CD4-positive, alpha-beta T cell (primary cell): Measurements from ENCODE around the gene AKAP7. TPM values are rescaled to one million over a fixed set of nuclear protein-coding genes. Genes with fewer than 3 reads are reported as not detected.

Experiments used
- ATAC-seq: fragments of 200-7000 bp; cut with Tn5 transposase; one replicate; pipeline ENCODE4 v1.10.0; 2022; ENCODE audit warnings: mild to moderate bottlenecking; ENCODE audit not compliant: poor library complexity
- CTCF ChIA-PET: fragments of 350-600 bp; sonication (Branson Sonifier 250); formaldehyde crosslinking; loops from one replicate; lab custom pipeline; 2021; ENCODE audit warnings: antibody characterized with exemption, inconsistent platforms; lab: Charles Lee
- POLR2A ChIA-PET: fragments of 350-600 bp; sonication (Branson Sonifier 250); formaldehyde crosslinking; loops from one replicate; lab custom pipeline; 2021; ENCODE audit warnings: antibody characterized with exemption, inconsistent platforms; lab: Charles Lee
- DNase-seq, 14 experiments: peaks; one replicate each; pipeline ENCODE4 v3.0.0-alpha.2; 2013 to 2020; ENCODE audit warnings: mixed read lengths in 2 of 14
- H3K27ac ChIP-seq, 2 donors: one replicate each; pipeline versions ENCODE4 v1.5.1 to v1.7.0; 2013; ENCODE audit warnings: low read length in 2 of 2, low read depth in 1 of 2, mild to moderate bottlenecking in 1 of 2
- H3K27me3 ChIP-seq, 2 experiments: 1 replicate in 1 of 2; 2 replicates in 1 of 2; pipeline versions ENCODE4 v1.6.1 to v1.7.0; 2013; ENCODE audit warnings: low read length in 2 of 2, control low read depth in 1 of 2, mild to moderate bottlenecking in 1 of 2, moderate library complexity in 1 of 2; ENCODE audit not compliant: insufficient read depth in 2 of 2, control insufficient read depth in 1 of 2
- H3K36me3 ChIP-seq: one replicate; pipeline ENCODE4 v1.6.1; 2013; ENCODE audit warnings: low read length, control low read depth; ENCODE audit not compliant: insufficient read depth
- H3K4me1 ChIP-seq: one replicate; pipeline ENCODE4 v1.6.1; 2013; ENCODE audit warnings: low read length, control low read depth; ENCODE audit not compliant: insufficient read depth
- H3K4me3 ChIP-seq: one replicate; pipeline ENCODE4 v1.5.1; 2013; ENCODE audit warnings: mild to moderate bottlenecking, low read length, moderate library complexity
- H3K9me3 ChIP-seq, 2 experiments: 1 replicate in 1 of 2; 2 replicates in 1 of 2; pipeline versions ENCODE4 v1.6.1 to v1.7.0; 2013; ENCODE audit warnings: low read length in 2 of 2, mild to moderate bottlenecking in 2 of 2, control low read depth in 1 of 2, moderate library complexity in 1 of 2; ENCODE audit not compliant: control insufficient read depth in 1 of 2, insufficient read depth in 1 of 2
- H3K27ac Mint-ChIP-seq: one replicate; pipeline ENCODE4 v1.8.0; 2020; ENCODE audit warnings: mixed read lengths
- H3K27me3 Mint-ChIP-seq: one replicate; pipeline ENCODE4 v1.8.0; 2021; ENCODE audit warnings: mixed read lengths
- H3K36me3 Mint-ChIP-seq: one replicate; pipeline ENCODE4 v1.8.0; 2021; ENCODE audit warnings: low read depth, mixed read lengths
- H3K4me1 Mint-ChIP-seq: one replicate; pipeline ENCODE4 v1.8.0; 2021; ENCODE audit warnings: low read depth, mixed read lengths
- H3K4me3 Mint-ChIP-seq: one replicate; pipeline ENCODE4 v1.8.0; 2020; ENCODE audit warnings: mild to moderate bottlenecking, mixed read lengths
- H3K9me3 Mint-ChIP-seq: one replicate; pipeline ENCODE4 v1.8.0; 2020; ENCODE audit warnings: mixed read lengths
- CTCF ChIP-seq: fragments of 200-600 bp; IDR thresholded peaks from one replicate; pipeline ENCODE4 v1.8.0; 2022; ENCODE audit warnings: antibody characterized with exemption, mild to moderate bottlenecking
- intact Hi-C, 2 experiments: fragments of 100-400 bp; cut with DNase I in 1 of 2; cut with micrococcal nuclease in 1 of 2; formaldehyde crosslinking; loops; one replicate each; pipeline versions ENCODE4 v1.15.1 to v1.9.0; 2023 to 2025; cut with DNase I, micrococcal nuclease
- total RNA-seq, 174 experiments: library from RNA in 2 of 174; stranded (reverse) in 2 of 174; gene quantifications; one replicate each; pipeline ENCODE4 v1.2.3 and lab custom pipeline; 2021 to 2026

AKAP7 gene
- total RNA-seq, 2 experiments from 2014 or later, result 9.1 to 12.2 TPM

- Mint-ChIP-seq H3K9me3 (peaks cover 2% of the 10 kb centered on the region), H3K27ac (no peak overlapping the region), H3K36me3 (no peaks in the 10 kb centered on the region), H3K4me1 (no peaks in the 10 kb centered on the region), H3K27me3 (no peaks in the 10 kb centered on the region), H3K4me3 (no peak overlapping the region)
- ChIA-PET POLR2A (no interaction called here), CTCF (no interaction called here)
- TF ChIP-seq CTCF, result no peak
- Histone ChIP-seq H3K4me3 (no peak overlapping the region), H3K9me3 (no peaks in the 10 kb centered on the region), H3K27ac (no peak overlapping the region), H3K4me1 (no peaks in the 10 kb centered on the region), H3K36me3 (no peaks in the 10 kb centered on the region), H3K27me3 (no peaks in the 10 kb centered on the region)
- DNase-seq (no peak), ATAC-seq (no peak)
- intact Hi-C loops, result no loop called here
Observed at GRCh38 chr6:131096786-131097185, 38.5 kb upstream of the AKAP7 start.

GRCh38 chr6:131101911-131102680 is 33.2 kb upstream of the AKAP7 start:
- Mint-ChIP-seq H3K4me1 (no peaks in the 10 kb centered on the region), H3K36me3 (no peaks in the 10 kb centered on the region), H3K4me3 (no peak overlapping the region), H3K27ac (no peak overlapping the region), H3K9me3 (no peaks in the 10 kb centered on the region), H3K27me3 (no peaks in the 10 kb centered on the region)
- Histone ChIP-seq H3K27me3 (no peaks in the 10 kb centered on the region), H3K4me1 (no peaks in the 10 kb centered on the region), H3K4me3 (no peak overlapping the region), H3K27ac (no peak overlapping the region), H3K9me3 (no peaks in the 10 kb centered on the region), H3K36me3 (no peaks in the 10 kb centered on the region)
- ChIA-PET CTCF (interaction anchor here (0.7 kb wide), 1 partner anchor 465 kb away, joined by 5 read pairs; no protein-coding TSS in a partner anchor), POLR2A (no interaction called here)
- intact Hi-C loops, result no loop called here
- TF ChIP-seq CTCF, result no peak
- DNase-seq, result no peak
- no peak for ATAC-seq

GRCh38 chr6:131103296-131103695 is 32.0 kb upstream of the AKAP7 start:
- intact Hi-C loops, result no loop called here
- DNase-seq (no peak), ATAC-seq (no peak)
- Histone ChIP-seq H3K4me3 (no peak overlapping the region), H3K36me3 (no peaks in the 10 kb centered on the region), H3K27ac (no peak overlapping the region), H3K27me3 (no peaks in the 10 kb centered on the region), H3K4me1 (no peaks in the 10 kb centered on the region), H3K9me3 (no peaks in the 10 kb centered on the region)
- H3K9me3 Mint-ChIP-seq, result no peaks in the 10 kb centered on the region
- no peak for TF ChIP-seq CTCF
- no peaks in the 10 kb centered on the region for H3K27me3 Mint-ChIP-seq
- H3K27ac Mint-ChIP-seq, result no peak overlapping the region
- H3K36me3 Mint-ChIP-seq, result no peaks in the 10 kb centered on the region
- ChIA-PET POLR2A (no interaction called here), CTCF (no interaction called here)
- H3K4me1 Mint-ChIP-seq, result no peaks in the 10 kb centered on the region
- H3K4me3 Mint-ChIP-seq, result no peak overlapping the region
